Colon (tissue), 2 donors: ENCODE data around the gene CABLES1.
"Not testable (repeated sequence)": the region's sequence is repeated elsewhere in the genome, so short reads cannot be mapped to it uniquely, and the experiment has no call there.

Experiments used
- FAIRE-seq: peaks from 2 replicates; lab custom pipeline; 2012; peaks lifted over from hg19 to GRCh38; lab: Jason Lieb, UNC
- donor health status: control.
- donor health status: control.

CABLES1 gene

GRCh38 chr18:23134780-23135549 is at the start of gene CABLES1:
CABLES1 (plus strand) TSS chr18:23135485; CDS start chr18:23135763, 278 bp downstream.
- no peak for FAIRE-seq

- FAIRE-seq, result no peak
Measured at GRCh38 chr18:23087352-23087751, 47.9 kb upstream of the CABLES1 start.

- no peak for FAIRE-seq
Measured at GRCh38 chr18:23088310-23088709, 47.0 kb upstream of the CABLES1 start.

GRCh38 chr18:23091017-23091993 is 44.0 kb upstream of the CABLES1 start:
- FAIRE-seq, result not testable (repeated sequence)

- no peak for FAIRE-seq
Measured at GRCh38 chr18:23092121-23092520, 43.2 kb upstream of the CABLES1 start.

GRCh38 chr18:23093130-23093529 is 42.2 kb upstream of the CABLES1 start:
- not testable (repeated sequence) for FAIRE-seq

- FAIRE-seq, result no peak
Measured at GRCh38 chr18:23093772-23094171, 41.5 kb upstream of the CABLES1 start.

- no peak for FAIRE-seq
Measured at GRCh38 chr18:23094411-23095190, 40.7 kb upstream of the CABLES1 start.

GRCh38 chr18:23095463-23095862 is 39.8 kb upstream of the CABLES1 start:
- no peak for FAIRE-seq

GRCh38 chr18:23097016-23097415 is 38.3 kb upstream of the CABLES1 start:
- not testable (repeated sequence) for FAIRE-seq

- FAIRE-seq, result no peak
Measured at GRCh38 chr18:23099621-23100020, 35.7 kb upstream of the CABLES1 start.

GRCh38 chr18:23101861-23102432 is 33.3 kb upstream of the CABLES1 start:
- no peak for FAIRE-seq

GRCh38 chr18:23102493-23103261 is 32.6 kb upstream of the CABLES1 start:
- FAIRE-seq, result no peak

- FAIRE-seq, result no peak
Measured at GRCh38 chr18:23103449-23103848, 31.8 kb upstream of the CABLES1 start.

- no peak for FAIRE-seq
Measured at GRCh38 chr18:23105030-23105429, 30.3 kb upstream of the CABLES1 start.

- FAIRE-seq, result no peak
Measured at GRCh38 chr18:23105581-23106219, 29.6 kb upstream of the CABLES1 start.

- FAIRE-seq, result no peak
Measured at GRCh38 chr18:23106575-23106974, 28.7 kb upstream of the CABLES1 start.

- no peak for FAIRE-seq
Measured at GRCh38 chr18:23107718-23108117, 27.6 kb upstream of the CABLES1 start.

GRCh38 chr18:23108496-23108895 is 26.8 kb upstream of the CABLES1 start:
- FAIRE-seq, result no peak

- not testable (repeated sequence) for FAIRE-seq
Measured at GRCh38 chr18:23109163-23109562, 26.1 kb upstream of the CABLES1 start.
